Measurements from ENCODE around the gene FHOD3. TPM values are rescaled to one million over a fixed set of nuclear protein-coding genes. Genes with fewer than 3 reads are reported as not detected.

FHOD3 gene
- total RNA-seq, 1 experiment from 2014 or later: 2.9 TPM

GRCh38 chr18:36519358-36519757 is 221.8 kb downstream of the FHOD3 start:
- H3K4me1 Mint-ChIP-seq (ENCODE audit: low read depth, unreplicated experiment): no peaks in the 10 kb centered on the region
- no TSS peak for BruUV-seq (replicated peaks)
- peaks cover 39% of the 10 kb centered on the region for H3K27me3 Mint-ChIP-seq (ENCODE audit: unreplicated experiment)
- intact Hi-C loops (cut with micrococcal nuclease; ENCODE audit: unreplicated experiment): no loop called here
- H3K27ac Mint-ChIP-seq (ENCODE audit: unreplicated experiment): no peak overlapping the region
- no peaks in the 10 kb centered on the region for H3K36me3 Mint-ChIP-seq (ENCODE audit: insufficient read depth, unreplicated experiment)
- TF ChIP-seq CTCF (IDR thresholded peaks at IDR 0.05; ENCODE audit: unreplicated experiment): no peak
- no peak for DNase-seq
- H3K9me3 Mint-ChIP-seq (ENCODE audit: low read depth, unreplicated experiment): no peaks in the 10 kb centered on the region
- no peak overlapping the region for H3K4me3 Mint-ChIP-seq (ENCODE audit: low read depth, unreplicated experiment)
- CTCF ChIA-PET: no interaction called here

- H3K4me3 Mint-ChIP-seq (ENCODE audit: low read depth, unreplicated experiment): no peak overlapping the region
- peaks cover 2% of the 10 kb centered on the region for H3K4me1 Mint-ChIP-seq (ENCODE audit: low read depth, unreplicated experiment)
- TF ChIP-seq CTCF (IDR thresholded peaks at IDR 0.05; ENCODE audit: unreplicated experiment): no peak
- no peak overlapping the region for H3K27ac Mint-ChIP-seq (ENCODE audit: unreplicated experiment)
- CTCF ChIA-PET: no interaction called here
- intact Hi-C loops (cut with micrococcal nuclease; ENCODE audit: unreplicated experiment): no loop called here
- no peak for DNase-seq
- H3K36me3 Mint-ChIP-seq (ENCODE audit: insufficient read depth, unreplicated experiment): no peaks in the 10 kb centered on the region
- no TSS peak for BruUV-seq (replicated peaks)
- no peaks in the 10 kb centered on the region for H3K9me3 Mint-ChIP-seq (ENCODE audit: low read depth, unreplicated experiment)
- H3K27me3 Mint-ChIP-seq (ENCODE audit: unreplicated experiment): peaks cover 40% of the 10 kb centered on the region
Observed at GRCh38 chr18:36522509-36522908, 225.0 kb downstream of the FHOD3 start.

GRCh38 chr18:36525913-36526312 is 228.4 kb downstream of the FHOD3 start:
- TF ChIP-seq CTCF (IDR thresholded peaks at IDR 0.05; ENCODE audit: unreplicated experiment): no peak
- BruUV-seq (replicated peaks): no TSS peak
- no peak for DNase-seq
- no peaks in the 10 kb centered on the region for H3K9me3 Mint-ChIP-seq (ENCODE audit: low read depth, unreplicated experiment)
- H3K4me3 Mint-ChIP-seq (ENCODE audit: low read depth, unreplicated experiment): no peak overlapping the region
- peaks cover 39% of the 10 kb centered on the region for H3K27me3 Mint-ChIP-seq (ENCODE audit: unreplicated experiment)
- no peaks in the 10 kb centered on the region for H3K36me3 Mint-ChIP-seq (ENCODE audit: insufficient read depth, unreplicated experiment)
- intact Hi-C loops (cut with micrococcal nuclease; ENCODE audit: unreplicated experiment): no loop called here
- H3K27ac Mint-ChIP-seq (ENCODE audit: unreplicated experiment): no peak overlapping the region
- CTCF ChIA-PET: no interaction called here
- peaks cover 10% of the 10 kb centered on the region for H3K4me1 Mint-ChIP-seq (ENCODE audit: low read depth, unreplicated experiment)

- peaks cover 39% of the 10 kb centered on the region for H3K27me3 Mint-ChIP-seq (ENCODE audit: unreplicated experiment)
- no peak overlapping the region for H3K4me3 Mint-ChIP-seq (ENCODE audit: low read depth, unreplicated experiment)
- DNase-seq: no peak
- CTCF ChIA-PET: no interaction called here
- H3K9me3 Mint-ChIP-seq (ENCODE audit: low read depth, unreplicated experiment): no peaks in the 10 kb centered on the region
- BruUV-seq (replicated peaks): no TSS peak
- peaks cover 10% of the 10 kb centered on the region for H3K4me1 Mint-ChIP-seq (ENCODE audit: low read depth, unreplicated experiment)
- TF ChIP-seq CTCF (IDR thresholded peaks at IDR 0.05; ENCODE audit: unreplicated experiment): no peak
- H3K27ac Mint-ChIP-seq (ENCODE audit: unreplicated experiment): no peak overlapping the region
- no peaks in the 10 kb centered on the region for H3K36me3 Mint-ChIP-seq (ENCODE audit: insufficient read depth, unreplicated experiment)
- intact Hi-C loops (cut with micrococcal nuclease; ENCODE audit: unreplicated experiment): no loop called here
Observed at GRCh38 chr18:36526611-36527010, 229.1 kb downstream of the FHOD3 start.

GRCh38 chr18:36527051-36527450 is 229.5 kb downstream of the FHOD3 start:
- H3K9me3 Mint-ChIP-seq (ENCODE audit: low read depth, unreplicated experiment): no peaks in the 10 kb centered on the region
- no peak overlapping the region for H3K4me3 Mint-ChIP-seq (ENCODE audit: low read depth, unreplicated experiment)
- no peak for TF ChIP-seq CTCF (IDR thresholded peaks at IDR 0.05; ENCODE audit: unreplicated experiment)
- peaks cover 39% of the 10 kb centered on the region for H3K27me3 Mint-ChIP-seq (ENCODE audit: unreplicated experiment)
- no peak overlapping the region for H3K27ac Mint-ChIP-seq (ENCODE audit: unreplicated experiment)
- DNase-seq: no peak
- no peaks in the 10 kb centered on the region for H3K36me3 Mint-ChIP-seq (ENCODE audit: insufficient read depth, unreplicated experiment)
- H3K4me1 Mint-ChIP-seq (ENCODE audit: low read depth, unreplicated experiment): peaks cover 10% of the 10 kb centered on the region
- CTCF ChIA-PET: no interaction called here
- intact Hi-C loops (cut with micrococcal nuclease; ENCODE audit: unreplicated experiment): no loop called here
- no TSS peak for BruUV-seq (replicated peaks)
